Astrocyte (in vitro differentiated cells and primary cell): ENCODE data around the gene BCL11B.

Source experiments
- CTCF ChIP-seq: IDR thresholded peaks from 2 replicates; pipeline ENCODE4 v1.5.1; 2011; ENCODE audit warnings: low read depth, mild to moderate bottlenecking, inconsistent platforms, low read length, moderate library complexity; ENCODE audit not compliant: insufficient read depth
- EZH2 ChIP-seq: IDR thresholded peaks from 2 replicates; pipeline ENCODE4 v1.6.1; 2012; ENCODE audit warnings: mild to moderate bottlenecking, low read length, inconsistent platforms; ENCODE audit not compliant: insufficient read depth

- TF ChIP-seq CTCF (no peak), EZH2 (no peak)
Measured at GRCh38 chr14:99242238-99242637, 29.8 kb downstream of the BCL11B start.
